Measurements from ENCODE around the gene AADACL4. TPM values are rescaled to one million over a fixed set of nuclear protein-coding genes. Genes with fewer than 3 reads are reported as not detected.
"Not testable (repeated sequence)": the region's sequence is repeated elsewhere in the genome, so short reads cannot be mapped to it uniquely, and the experiment has no call there.

The AADACL4 gene
- total and polyA plus RNA-seq, 3 donors from 2014 or later, result 0.66 TPM; not detected in 2

- no peaks in the 10 kb centered on the region for H3K9me3 ChIP-seq
- H3K27ac ChIP-seq, result no peak overlapping the region
- intact Hi-C loops (cut with DNase I; ENCODE audit: low total_unique reads), result no loop called here
- no peaks in the 10 kb centered on the region for H3K36me3 ChIP-seq (ENCODE audit: low read depth, missing control alignments)
- WGBS, 2 donors, result 90 to 94% methylated on average over 1 of the region's 1 CpG
- H3K4me1 ChIP-seq, result no peaks in the 10 kb centered on the region
- H3K4me3 ChIP-seq, result no peak overlapping the region
- TF ChIP-seq POLR2A (IDR thresholded peaks at IDR 0.05) (no peak), CTCF (IDR thresholded peaks at IDR 0.05) (no peak)
- H3K27me3 ChIP-seq, result no peaks in the 10 kb centered on the region
- no peak for DNase-seq
These were observed 18.7 kb downstream of the AADACL4 start for GRCh38 chr1:12662556-12662955.

GRCh38 chr1:12665511-12665910 is 21.6 kb downstream of the AADACL4 start:
- no peaks in the 10 kb centered on the region for H3K27me3 ChIP-seq
- no peaks in the 10 kb centered on the region for H3K4me1 ChIP-seq
- no peaks in the 10 kb centered on the region for H3K36me3 ChIP-seq (ENCODE audit: low read depth, missing control alignments)
- no peak overlapping the region for H3K4me3 ChIP-seq
- DNase-seq, result no peak
- WGBS, 2 donors, result 78 to 86% methylated on average over 4 of the region's 4 CpGs
- no peak for TF ChIP-seq CTCF (IDR thresholded peaks at IDR 0.05)
- no peak for TF ChIP-seq POLR2A (IDR thresholded peaks at IDR 0.05)
- intact Hi-C loops (cut with DNase I; ENCODE audit: low total_unique reads), result no loop called here
- H3K9me3 ChIP-seq, result no peaks in the 10 kb centered on the region
- no peak overlapping the region for H3K27ac ChIP-seq

- DNase-seq, result no peak
- no peaks in the 10 kb centered on the region for H3K27me3 ChIP-seq
- TF ChIP-seq CTCF (IDR thresholded peaks at IDR 0.05) (no peak), POLR2A (IDR thresholded peaks at IDR 0.05) (no peak)
These were observed 22.4 kb downstream of the AADACL4 start for GRCh38 chr1:12666141-12666735.

DNA sequence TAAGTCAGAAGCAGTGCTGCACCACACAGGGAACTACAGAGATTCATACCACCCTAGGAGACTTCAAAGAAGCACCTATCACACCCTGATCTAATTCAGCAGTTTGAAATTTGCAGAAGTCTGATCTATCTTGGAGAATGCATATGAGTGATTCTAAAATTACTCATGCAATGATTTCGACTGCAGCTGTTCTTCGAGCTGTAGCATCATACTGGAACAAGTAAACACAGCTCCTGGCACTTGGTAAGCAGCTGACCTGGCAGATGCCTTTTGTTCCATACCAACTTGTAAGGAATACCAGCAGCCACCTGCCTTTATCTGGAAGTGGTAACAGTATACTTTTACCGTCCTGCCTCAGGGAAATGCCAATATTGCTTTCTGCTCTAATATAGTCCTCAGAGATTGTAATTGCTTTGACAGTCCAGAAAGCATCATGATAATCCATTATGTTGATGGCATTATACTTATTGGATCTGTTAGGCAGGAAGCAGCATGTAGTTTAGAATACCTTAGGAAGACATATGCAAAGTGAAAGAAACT is 25.7 kb downstream of the AADACL4 start:
- no peaks in the 10 kb centered on the region for H3K36me3 ChIP-seq (ENCODE audit: low read depth, missing control alignments)
- TF ChIP-seq POLR2A (IDR thresholded peaks at IDR 0.05), result no peak
- no peak for TF ChIP-seq CTCF (IDR thresholded peaks at IDR 0.05)
- no peaks in the 10 kb centered on the region for H3K4me1 ChIP-seq
- no peaks in the 10 kb centered on the region for H3K9me3 ChIP-seq
- H3K27ac ChIP-seq, result no peak overlapping the region
- 84 to 87% methylated on average over 3 of the region's 3 CpGs for WGBS, 2 donors
- DNase-seq, result no peak
- intact Hi-C loops (cut with DNase I; ENCODE audit: low total_unique reads), result no loop called here
- no peak overlapping the region for H3K4me3 ChIP-seq
- no peaks in the 10 kb centered on the region for H3K27me3 ChIP-seq

More at GRCh38 chr1:12666141-12666735, 22.4 kb downstream of the AADACL4 start:
- Histone ChIP-seq H3K27ac (no peak overlapping the region), H3K9me3 (no peaks in the 10 kb centered on the region), H3K36me3 (ENCODE audit: low read depth, missing control alignments) (no peaks in the 10 kb centered on the region), H3K4me3 (no peak overlapping the region), H3K4me1 (no peaks in the 10 kb centered on the region)
- intact Hi-C loops (cut with DNase I; ENCODE audit: low total_unique reads), result no loop called here
- 79 to 88% methylated on average over 15 of the region's 15 CpGs for WGBS, 2 donors

- Histone ChIP-seq H3K27me3 (no peaks in the 10 kb centered on the region), H3K4me1 (no peaks in the 10 kb centered on the region), H3K27ac (no peak overlapping the region), H3K4me3 (no peak overlapping the region), H3K36me3 (ENCODE audit: low read depth, missing control alignments) (no peaks in the 10 kb centered on the region), H3K9me3 (no peaks in the 10 kb centered on the region)
- intact Hi-C loops (cut with DNase I; ENCODE audit: low total_unique reads), result no loop called here
- no peak for DNase-seq
- TF ChIP-seq POLR2A (IDR thresholded peaks at IDR 0.05) (no peak), CTCF (IDR thresholded peaks at IDR 0.05) (no peak)
These were observed 30.5 kb downstream of the AADACL4 start for GRCh38 chr1:12674358-12674757.

- H3K9me3 ChIP-seq; H3K27ac ChIP-seq; H3K4me1 ChIP-seq; DNase-seq; H3K27me3 ChIP-seq; H3K36me3 ChIP-seq (ENCODE audit: low read depth, missing control alignments); H3K4me3 ChIP-seq; intact Hi-C loops (cut with DNase I; ENCODE audit: low total_unique reads): not testable (repeated sequence)
- WGBS, 2 donors, result 88 to 91% methylated on average over 4 of the region's 4 CpGs
These were observed 32.2 kb downstream of the AADACL4 start for GRCh38 chr1:12676122-12676521.
